Testis (tissue), 5 donors: ENCODE data around the gene DLL3. TPM values are rescaled to one million over a fixed set of nuclear protein-coding genes. Genes with fewer than 3 reads are reported as not detected.
"Not testable (repeated sequence)": the region's sequence is repeated elsewhere in the genome, so short reads cannot be mapped to it uniquely, and the experiment has no call there.

Experiments
- DNase-seq: peaks from one replicate; pipeline ENCODE4 v3.0.0-alpha.2; 2019
- H3K27ac ChIP-seq, 2 donors: fragments of 200-600 bp; sonication (generic); one replicate each; pipeline ENCODE4 v1.5.1; 2019
- H3K27me3 ChIP-seq: fragments of 200-600 bp; sonication (generic); one replicate; pipeline ENCODE4 v1.5.1; 2019
- H3K36me3 ChIP-seq: fragments of 200-600 bp; sonication (generic); one replicate; pipeline ENCODE4 v1.5.1; 2017; ENCODE audit warnings: low read depth; ENCODE audit errors: missing control alignments
- H3K4me1 ChIP-seq: fragments of 200-600 bp; sonication (generic); one replicate; pipeline ENCODE4 v1.5.1; 2019
- H3K4me3 ChIP-seq, 2 donors: fragments of 200-600 bp; sonication (generic); one replicate each; pipeline ENCODE4 v1.5.1; 2017 to 2019
- H3K9me3 ChIP-seq: fragments of 200-600 bp; sonication (generic); one replicate; pipeline ENCODE4 v1.5.1; 2017
- POLR2A ChIP-seq: fragments of 450-650 bp; IDR thresholded peaks from one replicate; pipeline ENCODE4 v1.6.1; 2017; ENCODE audit warnings: antibody characterized with exemption, mild to moderate bottlenecking, moderate library complexity
- WGBS, 2 donors: methylation state at CpG; one replicate each; pipeline ENCODE4 v1.1.5; 2018; 5-methylcytosine and 5-hydroxymethylcytosine counted together
- intact Hi-C: fragments of 100-400 bp; cut with DNase I; formaldehyde crosslinking; loops from one replicate; pipeline ENCODE4 v1.15.1; 2023; ENCODE audit warnings: low total_unique reads
- long read RNA-seq, 2 donors: transcript quantifications; one replicate each; lab custom pipeline, GENCODE V29; 2026
- polyA plus RNA-seq: library from polyadenylated mRNA; stranded (reverse); fragments of 350-450 nt; fragmentation: Illumina TruSeq; extraction: RNeasy Lipid Tissue Mini Kit (QIAGEN cat#74804); gene quantifications from one replicate; pipeline ENCODE4 v1.2.3, GENCODE V29; 2014; ENCODE audit warnings: low read depth, low replicate concordance; ENCODE audit not compliant: insufficient read depth
- total RNA-seq, 2 donors: library from RNA; depleted of rRNA; stranded (reverse); fragments of >200 nt; gene quantifications; one replicate each; pipeline ENCODE4 v1.2.3, GENCODE V29; 2016
- TF ChIP-seq, protein P1 (sequence below), 3 experiments: fragments of 450-650 bp in 2 of 3; fragments of 200-600 bp in 1 of 3; sonication (generic) in 1 of 3; IDR thresholded peaks; one replicate each; pipeline ENCODE4 v1.5.1; 2016 to 2019; ENCODE audit warnings: antibody characterized with exemption in 3 of 3, mild to moderate bottlenecking in 2 of 3, moderate library complexity in 1 of 3

The DLL3 gene, protein sequence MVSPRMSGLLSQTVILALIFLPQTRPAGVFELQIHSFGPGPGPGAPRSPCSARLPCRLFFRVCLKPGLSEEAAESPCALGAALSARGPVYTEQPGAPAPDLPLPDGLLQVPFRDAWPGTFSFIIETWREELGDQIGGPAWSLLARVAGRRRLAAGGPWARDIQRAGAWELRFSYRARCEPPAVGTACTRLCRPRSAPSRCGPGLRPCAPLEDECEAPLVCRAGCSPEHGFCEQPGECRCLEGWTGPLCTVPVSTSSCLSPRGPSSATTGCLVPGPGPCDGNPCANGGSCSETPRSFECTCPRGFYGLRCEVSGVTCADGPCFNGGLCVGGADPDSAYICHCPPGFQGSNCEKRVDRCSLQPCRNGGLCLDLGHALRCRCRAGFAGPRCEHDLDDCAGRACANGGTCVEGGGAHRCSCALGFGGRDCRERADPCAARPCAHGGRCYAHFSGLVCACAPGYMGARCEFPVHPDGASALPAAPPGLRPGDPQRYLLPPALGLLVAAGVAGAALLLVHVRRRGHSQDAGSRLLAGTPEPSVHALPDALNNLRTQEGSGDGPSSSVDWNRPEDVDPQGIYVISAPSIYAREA
- 1 to 10 TPM; 4.5 to 6.5 TPM for total RNA-seq
- polyA plus RNA-seq: 1.6 TPM
- long read RNA-seq, donor 1, partial matches to known transcripts: 8 of 8 reads
- long read RNA-seq, donor 1, other reads (novel, unspliced or antisense): 0 of 8 reads
- long read RNA-seq, donor 2, partial matches to known transcripts: 12 of 12 reads
- long read RNA-seq, donor 2, other reads (novel, unspliced or antisense): 0 of 12 reads

DNA sequence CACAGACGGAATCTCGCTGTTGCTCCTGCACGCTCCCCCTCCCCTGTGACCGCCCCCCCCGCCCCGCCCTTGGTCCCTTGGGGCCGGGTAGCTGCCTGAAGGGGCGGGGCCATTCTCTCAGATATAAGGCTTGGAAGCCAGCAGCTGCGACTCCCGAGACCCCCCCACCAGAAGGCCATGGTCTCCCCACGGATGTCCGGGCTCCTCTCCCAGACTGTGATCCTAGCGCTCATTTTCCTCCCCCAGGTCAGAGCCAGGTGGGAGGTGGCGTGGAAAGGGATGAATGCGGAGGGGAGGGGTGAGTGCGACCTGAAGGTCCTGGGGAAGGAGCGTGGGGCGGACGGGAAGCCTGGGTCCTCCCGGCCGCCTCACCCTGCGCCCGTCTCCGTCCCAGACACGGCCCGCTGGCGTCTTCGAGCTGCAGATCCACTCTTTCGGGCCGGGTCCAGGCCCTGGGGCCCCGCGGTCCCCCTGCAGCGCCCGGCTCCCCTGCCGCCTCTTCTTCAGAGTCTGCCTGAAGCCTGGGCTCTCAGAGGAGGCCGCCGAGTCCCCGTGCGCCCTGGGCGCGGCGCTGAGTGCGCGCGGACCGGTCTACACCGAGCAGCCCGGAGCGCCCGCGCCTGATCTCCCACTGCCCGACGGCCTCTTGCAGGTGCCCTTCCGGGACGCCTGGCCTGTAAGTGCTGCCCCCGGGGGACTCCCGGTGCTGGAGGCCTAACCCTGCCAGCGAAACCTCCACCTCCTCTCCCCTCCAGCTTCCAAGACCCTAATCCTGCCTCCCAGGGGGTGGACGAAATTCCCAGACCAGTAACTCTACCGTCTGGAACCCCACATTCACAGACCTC lies at the start of gene DLL3:
TSS of gene DLL3 (plus strand) at position 150 of the 845 bp plus-strand sequence. CDS start at position 178, 28 bp downstream.
- Histone ChIP-seq H3K36me3 (no peaks in the 10 kb centered on the region), H3K4me3 (peak within 1 kb of the TSS in 1 of 2 donors; percentile 26), H3K27me3 (no peaks in the 10 kb centered on the region), H3K4me1 (peaks cover 16% of the 10 kb centered on the region), H3K27ac (no peak within 1 kb of the TSS), H3K9me3 (no peaks in the 10 kb centered on the region)
- intact Hi-C loops: no loop called here
- TF ChIP-seq, protein P1, sequence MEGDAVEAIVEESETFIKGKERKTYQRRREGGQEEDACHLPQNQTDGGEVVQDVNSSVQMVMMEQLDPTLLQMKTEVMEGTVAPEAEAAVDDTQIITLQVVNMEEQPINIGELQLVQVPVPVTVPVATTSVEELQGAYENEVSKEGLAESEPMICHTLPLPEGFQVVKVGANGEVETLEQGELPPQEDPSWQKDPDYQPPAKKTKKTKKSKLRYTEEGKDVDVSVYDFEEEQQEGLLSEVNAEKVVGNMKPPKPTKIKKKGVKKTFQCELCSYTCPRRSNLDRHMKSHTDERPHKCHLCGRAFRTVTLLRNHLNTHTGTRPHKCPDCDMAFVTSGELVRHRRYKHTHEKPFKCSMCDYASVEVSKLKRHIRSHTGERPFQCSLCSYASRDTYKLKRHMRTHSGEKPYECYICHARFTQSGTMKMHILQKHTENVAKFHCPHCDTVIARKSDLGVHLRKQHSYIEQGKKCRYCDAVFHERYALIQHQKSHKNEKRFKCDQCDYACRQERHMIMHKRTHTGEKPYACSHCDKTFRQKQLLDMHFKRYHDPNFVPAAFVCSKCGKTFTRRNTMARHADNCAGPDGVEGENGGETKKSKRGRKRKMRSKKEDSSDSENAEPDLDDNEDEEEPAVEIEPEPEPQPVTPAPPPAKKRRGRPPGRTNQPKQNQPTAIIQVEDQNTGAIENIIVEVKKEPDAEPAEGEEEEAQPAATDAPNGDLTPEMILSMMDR (IDR thresholded peaks at IDR 0.05): no peak
- TF ChIP-seq POLR2A: no peak
- 1% methylated on average over 25 to 48 of the region's 60 CpGs for WGBS, 2 donors
- no peak for DNase-seq

DNA sequence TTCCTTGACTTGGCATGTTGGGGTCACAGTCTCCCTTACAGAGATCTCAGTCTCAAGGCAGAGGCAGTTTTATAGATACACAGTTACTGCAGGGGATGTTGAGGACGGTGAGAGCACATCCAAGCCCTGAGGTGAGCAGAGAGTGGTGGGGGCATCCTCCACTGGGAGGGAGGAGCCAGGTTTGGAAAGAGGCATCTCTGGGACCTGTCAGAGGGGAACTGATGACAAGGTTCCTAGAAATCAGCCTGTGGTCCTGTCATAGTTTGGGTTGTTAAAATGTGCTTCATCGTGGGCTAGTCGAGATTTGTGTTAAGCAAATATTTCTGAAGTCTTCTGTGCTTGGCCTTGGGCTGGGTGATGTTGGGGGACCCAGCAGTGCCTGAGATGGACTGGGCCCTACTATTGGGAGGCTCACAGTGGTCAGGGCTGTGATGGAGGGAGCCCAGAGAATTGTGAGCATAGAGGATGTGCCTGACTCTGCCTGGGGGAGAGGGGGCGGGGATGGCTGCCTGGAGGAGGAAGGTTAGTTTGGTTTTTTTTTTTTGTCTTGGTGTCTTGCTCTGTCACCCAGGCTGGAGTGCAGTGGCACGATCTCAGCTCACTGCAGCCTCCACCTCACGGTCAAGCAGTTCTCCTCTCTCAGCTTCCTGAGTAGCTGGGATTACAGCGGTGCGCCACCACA lies 49.5 kb upstream of the DLL3 start:
- Histone ChIP-seq H3K27ac (no peak overlapping the region), H3K36me3 (no peaks in the 10 kb centered on the region), H3K9me3 (no peaks in the 10 kb centered on the region), H3K4me3 (no peak overlapping the region), H3K4me1 (peaks cover 33% of the 10 kb centered on the region), H3K27me3 (no peaks in the 10 kb centered on the region)
- 67 to 82% methylated on average over 8 of the region's 8 CpGs for WGBS, 2 donors
- intact Hi-C loops: no loop called here
- DNase-seq: no peak
- TF ChIP-seq, protein P1 (IDR thresholded peaks at IDR 0.05): no peak
- no peak for TF ChIP-seq POLR2A

DNA sequence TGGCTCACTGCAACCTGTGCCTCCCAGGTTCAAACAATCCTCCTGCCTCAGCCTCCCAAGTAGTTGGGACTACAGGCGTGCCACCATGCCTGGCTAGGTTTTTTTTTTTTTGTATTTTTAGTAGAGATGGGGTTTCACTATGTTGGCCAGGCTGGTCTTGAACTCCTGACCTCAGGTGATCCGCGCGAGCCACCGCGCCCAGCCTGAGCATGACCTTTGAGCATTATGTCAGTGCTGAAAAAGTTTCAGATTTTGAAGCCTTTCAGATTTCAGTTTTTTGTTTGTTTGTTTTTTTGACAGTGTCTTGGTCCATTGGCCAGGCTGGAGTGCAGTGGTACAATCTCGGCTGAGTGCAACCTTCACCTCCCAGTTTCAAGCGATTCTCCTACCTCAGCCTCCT lies 47.5 kb upstream of the DLL3 start:
- H3K36me3 ChIP-seq, H3K4me3 ChIP-seq, H3K9me3 ChIP-seq, intact Hi-C loops, H3K27ac ChIP-seq, DNase-seq, H3K27me3 ChIP-seq: not testable (repeated sequence)
- WGBS, 2 donors: 87 to 93% methylated on average over 8 of the region's 8 CpGs
- H3K4me1 ChIP-seq: peaks cover 32% of the 10 kb centered on the region

DNA sequence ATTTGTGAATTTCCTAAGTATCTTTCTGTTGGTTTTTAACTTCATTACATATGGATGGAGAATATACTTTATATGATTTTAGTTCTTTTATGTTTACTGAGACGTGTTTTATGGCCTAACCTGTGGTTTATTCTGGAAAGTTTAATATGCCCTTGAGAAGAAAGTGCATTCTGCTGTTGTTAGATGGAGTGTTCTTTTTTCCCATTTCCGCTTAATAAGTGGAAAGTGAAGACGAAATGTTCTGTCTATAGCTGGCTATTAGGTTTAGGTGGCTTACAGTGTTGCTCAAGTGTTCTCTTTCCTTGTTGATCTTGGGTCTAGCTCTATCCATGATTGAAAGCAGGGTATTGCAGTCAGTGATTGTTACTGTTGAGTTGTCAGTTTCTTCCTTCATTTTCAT lies 35.3 kb upstream of the DLL3 start:
- DNase-seq: no peak
- WGBS, 2 donors: 60 to 81% methylated on average over 3 of the region's 3 CpGs
- Histone ChIP-seq H3K36me3 (no peaks in the 10 kb centered on the region), H3K4me1 (peaks cover 2% of the 10 kb centered on the region), H3K27ac (no peak overlapping the region), H3K9me3 (no peaks in the 10 kb centered on the region), H3K27me3 (no peaks in the 10 kb centered on the region), H3K4me3 (no peak overlapping the region)
- intact Hi-C loops: no loop called here
- TF ChIP-seq, protein P1 (IDR thresholded peaks at IDR 0.05): no peak
- no peak for TF ChIP-seq POLR2A
